ENCODE results near the gene PEPD.

DNA sequence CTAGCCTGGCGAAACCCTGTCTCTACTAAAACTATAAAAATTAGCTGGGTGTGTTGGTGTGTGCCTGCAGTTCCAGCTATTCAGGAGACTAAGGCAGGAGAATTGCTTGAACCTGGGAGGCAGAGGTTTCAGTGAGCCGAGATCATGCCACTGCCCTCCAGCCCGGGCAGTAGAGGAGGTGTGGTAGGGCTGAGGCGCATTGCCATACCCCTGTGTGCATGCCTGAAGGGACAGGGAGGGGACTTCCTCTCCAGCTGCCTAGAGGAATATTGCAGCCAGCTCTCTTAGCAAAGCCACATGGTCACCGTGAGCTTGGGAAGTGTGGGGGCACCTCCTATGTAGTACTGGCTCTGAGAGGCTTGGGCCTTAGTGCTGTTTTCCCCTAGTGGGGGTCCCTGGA is 29.2 kb upstream of the PEPD start:
- no peak for TF ChIP-seq POLR2A (IDR thresholded peaks at IDR 0.05; ENCODE audit: low read length)
- no peak for TF ChIP-seq GATA1 (IDR thresholded peaks at IDR 0.05; ENCODE audit: low read depth, low read length)

Measured in erythroblast (primary cell).